Measurements from ENCODE around the gene MARK4. TPM values are rescaled to one million over a fixed set of nuclear protein-coding genes. Genes with fewer than 3 reads are reported as not detected.
"Not testable (repeated sequence)": the region's sequence is repeated elsewhere in the genome, so short reads cannot be mapped to it uniquely, and the experiment has no call there.

Gene MARK4
- total RNA-seq, 1 donor from 2014 or later: 165 TPM

DNA sequence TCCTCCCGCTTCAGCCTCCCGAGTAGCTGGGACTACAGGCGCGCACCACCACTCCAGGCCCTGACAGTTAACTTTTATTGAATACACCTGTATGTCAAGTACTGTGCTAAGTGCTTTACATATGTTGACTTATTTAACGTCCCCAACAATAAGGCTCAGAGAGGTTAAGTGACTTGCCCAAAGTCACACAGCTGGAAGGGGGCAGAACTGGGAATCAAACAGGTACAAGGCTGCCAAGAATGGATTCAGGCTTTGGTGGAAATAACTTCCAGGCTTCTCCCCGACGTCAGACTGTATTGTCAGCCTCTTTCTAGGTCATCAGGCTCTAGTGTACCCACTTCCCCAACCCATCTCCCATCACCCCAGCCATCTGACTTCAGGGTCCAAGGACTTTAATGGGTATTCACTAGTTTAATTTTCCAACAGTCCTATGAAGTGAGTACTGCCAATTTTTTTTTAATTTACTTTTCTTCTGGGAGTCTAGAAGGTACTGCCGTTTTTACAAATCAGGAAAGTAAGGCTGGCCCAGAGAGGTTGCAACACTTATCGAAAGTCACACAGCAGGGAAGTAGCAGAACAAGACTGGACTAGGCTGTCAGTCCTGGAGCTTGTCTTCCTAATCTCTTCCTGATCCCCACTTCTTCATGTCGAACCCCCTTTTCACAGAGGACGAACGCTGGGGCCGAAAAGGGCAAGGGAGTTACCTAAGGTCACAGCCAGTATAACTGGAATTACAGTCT lies 76.5 kb downstream of the MARK4 start:
- Mint-ChIP-seq H3K9me3 (ENCODE audit: unreplicated experiment) (no peaks in the 10 kb centered on the region), H3K4me3 (ENCODE audit: unreplicated experiment) (no peak overlapping the region)
- TF ChIP-seq, protein P1, sequence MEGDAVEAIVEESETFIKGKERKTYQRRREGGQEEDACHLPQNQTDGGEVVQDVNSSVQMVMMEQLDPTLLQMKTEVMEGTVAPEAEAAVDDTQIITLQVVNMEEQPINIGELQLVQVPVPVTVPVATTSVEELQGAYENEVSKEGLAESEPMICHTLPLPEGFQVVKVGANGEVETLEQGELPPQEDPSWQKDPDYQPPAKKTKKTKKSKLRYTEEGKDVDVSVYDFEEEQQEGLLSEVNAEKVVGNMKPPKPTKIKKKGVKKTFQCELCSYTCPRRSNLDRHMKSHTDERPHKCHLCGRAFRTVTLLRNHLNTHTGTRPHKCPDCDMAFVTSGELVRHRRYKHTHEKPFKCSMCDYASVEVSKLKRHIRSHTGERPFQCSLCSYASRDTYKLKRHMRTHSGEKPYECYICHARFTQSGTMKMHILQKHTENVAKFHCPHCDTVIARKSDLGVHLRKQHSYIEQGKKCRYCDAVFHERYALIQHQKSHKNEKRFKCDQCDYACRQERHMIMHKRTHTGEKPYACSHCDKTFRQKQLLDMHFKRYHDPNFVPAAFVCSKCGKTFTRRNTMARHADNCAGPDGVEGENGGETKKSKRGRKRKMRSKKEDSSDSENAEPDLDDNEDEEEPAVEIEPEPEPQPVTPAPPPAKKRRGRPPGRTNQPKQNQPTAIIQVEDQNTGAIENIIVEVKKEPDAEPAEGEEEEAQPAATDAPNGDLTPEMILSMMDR (IDR thresholded peaks at IDR 0.05; ENCODE audit: unreplicated experiment): no peak

DNA sequence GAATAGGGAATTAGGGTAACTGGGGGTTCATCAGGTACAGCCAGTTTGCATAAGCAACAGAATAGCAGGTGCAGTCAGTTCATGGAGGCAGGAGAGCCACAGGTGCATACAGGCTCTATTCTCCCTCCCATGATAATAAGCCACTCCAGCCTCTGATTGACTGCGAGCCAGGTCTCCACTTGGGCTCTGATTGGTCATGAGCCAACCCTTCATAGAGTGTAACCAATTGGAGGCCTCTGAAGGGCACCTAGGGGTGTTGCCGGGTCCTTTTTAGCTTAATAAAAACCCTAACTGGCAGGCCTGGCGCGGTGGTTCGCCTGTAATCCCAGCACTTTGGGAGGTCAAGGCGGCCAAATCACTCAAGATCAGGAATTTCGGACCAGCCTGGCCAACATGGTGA lies 80.3 kb downstream of the MARK4 start:
- Mint-ChIP-seq H3K4me1 (ENCODE audit: unreplicated experiment) (no peaks in the 10 kb centered on the region), H3K27ac (ENCODE audit: unreplicated experiment) (no peak overlapping the region), H3K9me3 (ENCODE audit: unreplicated experiment) (no peaks in the 10 kb centered on the region), H3K4me3 (ENCODE audit: unreplicated experiment) (no peak overlapping the region), H3K36me3 (ENCODE audit: low read depth, unreplicated experiment) (no peaks in the 10 kb centered on the region), H3K27me3 (ENCODE audit: unreplicated experiment) (peaks cover 4% of the 10 kb centered on the region)
- DNase-seq (ENCODE audit: low spot score): no peak
- TF ChIP-seq, protein P1 (IDR thresholded peaks at IDR 0.05; ENCODE audit: unreplicated experiment): no peak

More for the DNA sequence above, 76.5 kb downstream of the MARK4 start:
- Mint-ChIP-seq H3K27me3 (ENCODE audit: unreplicated experiment) (peaks cover 11% of the 10 kb centered on the region), H3K27ac (ENCODE audit: unreplicated experiment) (no peak overlapping the region), H3K36me3 (ENCODE audit: low read depth, unreplicated experiment) (no peaks in the 10 kb centered on the region), H3K4me1 (ENCODE audit: unreplicated experiment) (no peaks in the 10 kb centered on the region)
- no peak for DNase-seq (ENCODE audit: low spot score)

DNA sequence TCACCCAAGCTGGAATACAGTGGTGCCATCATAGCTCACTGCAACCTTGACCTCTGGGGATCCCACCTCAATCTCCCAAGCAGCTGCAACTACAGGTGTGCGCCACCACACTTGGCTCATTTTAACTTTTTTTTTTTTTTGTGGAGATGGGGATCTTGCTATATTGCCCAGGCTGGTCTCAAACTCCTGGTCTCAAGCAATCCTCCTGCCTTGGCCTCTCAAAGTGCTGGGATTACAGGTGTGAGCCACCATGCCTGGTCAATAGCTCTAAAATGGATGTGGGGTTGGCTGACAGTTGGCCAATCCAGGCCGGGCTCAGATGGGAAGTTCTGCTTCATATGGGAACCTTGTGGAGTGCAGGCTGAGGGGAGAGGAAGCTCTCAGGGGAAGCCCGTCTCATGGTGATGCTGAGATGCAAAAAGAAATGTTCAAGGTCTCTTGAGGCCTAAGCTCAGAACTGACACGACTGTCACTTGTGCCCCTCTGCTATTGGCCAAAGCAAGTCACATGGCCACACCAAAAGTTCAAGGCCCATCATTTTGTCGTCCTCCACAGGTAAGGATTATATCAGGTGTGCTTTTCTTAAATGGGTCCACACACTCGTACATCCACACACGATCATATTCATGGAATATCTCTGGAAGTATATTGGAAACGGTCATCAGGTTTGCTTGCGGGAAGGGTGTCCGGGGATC lies 82.7 kb downstream of the MARK4 start:
- H3K27ac Mint-ChIP-seq (ENCODE audit: unreplicated experiment): no peak overlapping the region

DNA sequence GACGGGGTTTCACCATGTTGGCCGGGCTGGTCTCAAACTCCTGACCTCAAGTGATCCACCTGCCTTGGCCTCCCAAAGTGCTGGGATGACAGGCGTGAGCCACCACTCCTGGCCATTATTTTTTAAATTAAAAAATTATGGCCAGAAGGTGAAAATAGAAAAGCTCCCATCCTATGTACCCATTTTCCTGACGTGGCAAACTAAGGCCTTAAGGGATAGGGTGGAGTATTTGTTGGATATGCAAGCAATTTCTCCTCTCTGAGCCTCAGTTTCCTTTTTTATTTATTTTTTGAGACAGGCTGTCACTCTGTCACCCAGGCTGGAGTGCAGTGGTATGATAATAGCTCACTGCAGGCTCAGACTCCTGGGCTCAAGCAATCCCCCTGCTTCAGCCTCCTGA lies 83.8 kb downstream of the MARK4 start:
- not testable (repeated sequence) for DNase-seq (ENCODE audit: low spot score); H3K4me3 Mint-ChIP-seq (ENCODE audit: unreplicated experiment); H3K27me3 Mint-ChIP-seq (ENCODE audit: unreplicated experiment); H3K27ac Mint-ChIP-seq (ENCODE audit: unreplicated experiment); H3K9me3 Mint-ChIP-seq (ENCODE audit: unreplicated experiment); H3K4me1 Mint-ChIP-seq (ENCODE audit: unreplicated experiment); H3K36me3 Mint-ChIP-seq (ENCODE audit: low read depth, unreplicated experiment)

More for the DNA sequence above, 82.7 kb downstream of the MARK4 start:
- Mint-ChIP-seq H3K27me3 (ENCODE audit: unreplicated experiment) (peaks cover 2% of the 10 kb centered on the region), H3K36me3 (ENCODE audit: low read depth, unreplicated experiment) (no peaks in the 10 kb centered on the region), H3K4me3 (ENCODE audit: unreplicated experiment) (no peak overlapping the region), H3K9me3 (ENCODE audit: unreplicated experiment) (no peaks in the 10 kb centered on the region), H3K4me1 (ENCODE audit: unreplicated experiment) (no peaks in the 10 kb centered on the region)
- TF ChIP-seq, protein P1 (IDR thresholded peaks at IDR 0.05; ENCODE audit: unreplicated experiment): no peak
- DNase-seq (ENCODE audit: low spot score): no peak

DNA sequence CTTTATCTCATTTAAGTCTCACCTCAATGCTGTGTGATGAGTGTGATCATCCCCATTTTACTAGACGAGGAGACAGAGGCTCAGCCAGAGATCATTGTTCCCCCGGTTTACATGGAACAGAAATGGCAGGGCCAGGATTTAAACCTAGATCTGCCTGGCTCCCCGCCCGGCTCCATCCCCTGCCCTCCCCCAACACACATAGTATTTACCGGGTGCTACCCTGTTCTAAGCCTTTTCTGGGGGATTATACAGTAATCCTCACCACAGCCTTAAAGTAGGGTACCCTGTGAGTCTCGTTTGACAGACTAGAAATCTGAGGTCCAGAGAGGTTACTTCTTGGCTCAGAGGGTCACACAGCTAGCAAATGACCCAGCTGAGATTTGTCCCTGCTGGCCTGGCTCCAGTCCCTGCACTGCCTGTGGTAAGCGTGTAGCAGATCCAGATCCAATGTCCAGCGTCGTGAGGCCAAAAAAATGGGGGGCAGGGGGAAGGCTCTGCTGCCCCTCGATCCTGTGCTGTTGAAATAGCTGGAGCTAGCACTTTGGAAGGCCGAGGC lies 85.7 kb downstream of the MARK4 start:
- TF ChIP-seq, protein P1 (IDR thresholded peaks at IDR 0.05; ENCODE audit: unreplicated experiment): no peak
- no peaks in the 10 kb centered on the region for H3K9me3 Mint-ChIP-seq (ENCODE audit: unreplicated experiment)
- H3K36me3 Mint-ChIP-seq (ENCODE audit: low read depth, unreplicated experiment): no peaks in the 10 kb centered on the region
- no peak overlapping the region for H3K4me3 Mint-ChIP-seq (ENCODE audit: unreplicated experiment)
- H3K4me1 Mint-ChIP-seq (ENCODE audit: unreplicated experiment): peaks cover 4% of the 10 kb centered on the region
- DNase-seq (ENCODE audit: low spot score): no peak
- no peak overlapping the region for H3K27ac Mint-ChIP-seq (ENCODE audit: unreplicated experiment)
- peaks cover 6% of the 10 kb centered on the region for H3K27me3 Mint-ChIP-seq (ENCODE audit: unreplicated experiment)

Measured in endothelial cell (in vitro differentiated cells).